GM21786 (cell line): ENCODE results near the gene CYP27C1.
"Not testable (repeated sequence)": the region's sequence is repeated elsewhere in the genome, so short reads cannot be mapped to it uniquely, and the experiment has no call there.

Experiments
- ATAC-seq: cut with Tn5 transposase; IDR thresholded peaks from one replicate; pipeline ENCODE4 v1.9.1; 2021; ENCODE audit not compliant: unreplicated experiment

Gene CYP27C1

DNA sequence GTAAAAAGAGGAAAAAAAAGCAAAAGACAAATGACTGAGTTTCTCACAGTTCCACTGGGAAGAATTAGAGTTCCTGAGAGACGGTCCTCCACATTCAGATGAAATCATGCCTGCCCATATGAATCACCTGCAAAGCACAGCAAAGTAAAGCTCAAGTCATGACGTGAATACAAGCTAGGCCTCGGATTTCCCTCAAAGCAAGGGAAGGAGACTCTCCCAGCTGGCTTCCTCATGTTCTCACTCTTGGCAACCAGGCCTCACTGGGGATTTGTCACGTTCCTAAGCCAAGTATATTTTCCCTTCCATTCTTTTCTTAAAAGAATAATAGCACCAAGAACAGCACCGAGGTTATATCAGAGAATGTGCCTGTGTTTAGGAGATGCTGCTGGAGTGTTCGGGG lies 47.0 kb downstream of the CYP27C1 start:
- ATAC-seq: no peak

DNA sequence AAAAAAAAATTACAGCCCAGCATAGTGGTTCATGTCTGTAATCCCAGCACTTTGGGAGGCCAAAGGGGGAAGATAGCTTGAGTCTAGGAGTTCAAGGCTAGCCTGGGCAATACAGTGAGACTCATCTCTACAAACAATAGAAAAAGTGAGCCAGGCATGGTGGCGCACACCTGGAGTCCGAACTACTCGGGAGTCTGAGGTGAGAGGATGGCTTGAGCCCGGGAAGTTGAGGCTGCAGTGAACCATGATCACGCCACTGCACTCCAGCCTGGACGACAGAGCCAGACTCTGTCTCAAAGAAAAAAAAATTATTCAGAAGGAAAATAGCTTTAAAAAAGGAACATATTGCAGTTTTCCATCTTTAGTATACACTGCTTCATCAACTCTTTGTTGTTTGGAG lies 47.8 kb downstream of the CYP27C1 start:
- ATAC-seq: no peak

DNA sequence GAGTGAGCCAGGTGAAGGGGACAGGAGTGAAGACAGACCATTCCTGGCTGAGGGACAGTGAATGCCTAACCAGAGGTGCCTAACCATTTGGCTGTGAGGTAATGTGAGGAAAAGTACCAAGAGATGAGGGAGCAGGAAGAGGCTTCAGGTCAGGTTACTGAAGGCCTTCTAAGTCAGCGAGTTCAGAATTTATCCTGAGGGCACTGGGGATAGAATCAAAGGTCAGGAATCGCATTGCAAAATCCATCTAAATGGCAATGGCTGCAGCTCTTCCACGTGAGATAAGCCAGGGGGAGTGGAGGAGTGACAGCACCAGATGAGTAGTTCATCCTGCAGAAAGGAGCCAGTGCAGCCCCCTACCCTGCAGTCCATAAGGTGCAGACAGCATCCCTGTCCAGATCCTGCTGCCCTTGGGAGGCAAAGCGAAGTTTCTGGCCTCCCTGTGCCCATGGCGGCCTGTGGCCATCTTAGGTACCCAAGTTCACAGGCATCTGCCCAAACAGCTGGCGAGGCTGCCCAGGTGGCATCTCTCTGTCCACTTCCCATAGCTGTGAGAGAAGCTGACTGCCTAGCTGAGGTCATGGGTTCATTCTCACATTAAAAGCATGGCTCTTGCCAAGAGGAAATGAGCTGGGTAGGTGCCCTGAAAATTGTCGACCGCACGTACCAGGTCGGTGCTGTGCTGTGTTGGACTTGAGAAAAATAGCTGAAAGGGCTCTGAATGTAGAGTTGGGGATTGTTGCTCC lies 49.5 kb downstream of the CYP27C1 start:
- no peak for ATAC-seq

DNA sequence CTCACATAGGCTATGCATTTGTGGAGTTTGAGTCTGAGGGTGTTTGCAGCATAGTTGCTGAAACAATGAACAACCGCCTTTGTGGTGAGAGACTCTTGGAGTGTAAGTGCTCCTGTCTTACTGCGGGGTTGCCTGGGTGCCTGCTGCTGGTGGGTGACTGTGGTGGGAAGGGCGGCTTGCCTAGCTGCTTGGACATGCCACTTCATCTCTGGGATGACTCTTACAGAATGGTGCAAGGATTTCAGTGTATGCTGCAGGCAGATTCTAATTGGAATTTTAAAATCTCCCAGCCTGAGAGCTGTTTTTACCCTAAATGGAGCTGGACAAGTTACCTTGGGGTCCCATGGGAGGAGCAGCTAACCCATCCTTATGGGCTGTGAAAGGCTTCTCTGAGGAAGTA lies 50.1 kb downstream of the CYP27C1 start:
- ATAC-seq: no peak

DNA sequence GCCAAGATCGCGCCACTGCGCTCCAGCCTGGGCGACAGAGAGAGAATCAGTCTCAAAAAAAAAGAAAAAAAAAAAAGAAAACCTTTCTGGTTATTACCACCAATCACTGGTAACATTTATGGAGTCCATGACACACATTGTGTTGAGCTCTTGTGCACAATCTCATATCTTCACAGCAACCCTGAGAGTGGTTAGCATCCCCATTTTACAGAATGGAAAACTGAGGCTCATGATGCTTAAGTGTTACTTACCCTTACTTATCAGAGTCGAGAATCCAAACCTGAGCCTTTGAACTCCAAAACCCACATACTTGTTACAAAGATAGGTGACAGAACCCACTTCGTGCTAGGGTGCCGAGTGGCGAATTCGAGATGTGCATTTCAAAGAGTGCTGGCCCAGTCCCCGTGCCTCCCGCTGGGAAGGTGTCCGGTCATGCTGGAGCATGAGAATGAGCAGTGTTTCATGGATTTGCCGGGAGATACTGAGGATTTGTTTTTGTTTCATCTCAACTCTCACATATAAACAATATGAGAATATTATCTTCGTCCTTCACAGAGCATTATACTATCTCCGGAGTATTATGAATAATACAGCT lies 50.9 kb downstream of the CYP27C1 start:
- no peak for ATAC-seq

DNA sequence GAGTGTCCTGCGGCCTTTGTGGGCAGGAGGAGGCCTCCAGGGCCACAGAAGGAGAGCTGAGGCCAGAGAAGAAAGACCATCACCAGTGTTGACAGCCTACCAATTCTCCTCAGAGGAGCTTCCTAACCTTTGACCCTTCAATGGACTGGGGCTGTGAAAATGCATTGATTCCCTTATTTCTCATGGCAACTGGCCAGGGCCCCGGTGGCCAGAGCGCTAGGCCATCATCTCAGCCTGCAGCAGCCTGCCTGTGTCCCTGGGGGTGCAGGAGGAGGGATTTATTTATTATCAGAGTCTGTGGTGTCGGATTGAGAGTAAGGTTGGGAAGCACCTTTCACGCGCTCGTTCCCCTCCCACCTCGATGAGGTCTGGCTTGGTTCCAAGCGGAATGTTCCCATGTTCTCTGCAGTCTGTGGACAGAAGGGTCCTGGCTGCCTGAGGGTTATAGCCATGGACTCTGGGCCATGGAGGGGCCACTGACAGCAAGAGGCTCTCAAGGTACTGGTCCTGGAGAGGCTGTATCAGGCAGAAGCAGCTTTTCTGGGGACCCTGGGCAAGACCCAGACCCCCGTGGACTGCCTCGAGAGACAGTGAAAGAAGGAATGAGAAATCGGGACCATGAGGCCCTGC lies 53.8 kb downstream of the CYP27C1 start:
- ATAC-seq: no peak

DNA sequence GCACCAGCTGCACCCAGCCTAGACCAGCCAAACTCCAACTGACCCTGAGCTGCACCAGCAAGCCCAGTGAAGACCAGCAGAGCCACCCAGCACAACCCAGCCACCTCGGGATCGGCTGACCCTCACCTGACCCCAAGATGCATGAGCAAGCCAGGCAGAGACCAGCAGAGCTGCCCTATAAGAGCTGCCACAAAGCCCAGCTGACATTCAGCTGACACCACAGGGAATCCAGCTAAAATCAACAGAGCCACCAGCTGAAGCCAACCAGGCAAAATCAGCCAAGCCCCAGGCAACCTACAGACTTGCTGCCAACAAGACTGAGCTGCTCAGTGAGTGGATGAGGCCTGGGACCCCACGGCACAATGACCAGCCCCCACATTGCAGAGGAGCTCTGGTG lies 54.6 kb downstream of the CYP27C1 start:
- no peak for ATAC-seq

DNA sequence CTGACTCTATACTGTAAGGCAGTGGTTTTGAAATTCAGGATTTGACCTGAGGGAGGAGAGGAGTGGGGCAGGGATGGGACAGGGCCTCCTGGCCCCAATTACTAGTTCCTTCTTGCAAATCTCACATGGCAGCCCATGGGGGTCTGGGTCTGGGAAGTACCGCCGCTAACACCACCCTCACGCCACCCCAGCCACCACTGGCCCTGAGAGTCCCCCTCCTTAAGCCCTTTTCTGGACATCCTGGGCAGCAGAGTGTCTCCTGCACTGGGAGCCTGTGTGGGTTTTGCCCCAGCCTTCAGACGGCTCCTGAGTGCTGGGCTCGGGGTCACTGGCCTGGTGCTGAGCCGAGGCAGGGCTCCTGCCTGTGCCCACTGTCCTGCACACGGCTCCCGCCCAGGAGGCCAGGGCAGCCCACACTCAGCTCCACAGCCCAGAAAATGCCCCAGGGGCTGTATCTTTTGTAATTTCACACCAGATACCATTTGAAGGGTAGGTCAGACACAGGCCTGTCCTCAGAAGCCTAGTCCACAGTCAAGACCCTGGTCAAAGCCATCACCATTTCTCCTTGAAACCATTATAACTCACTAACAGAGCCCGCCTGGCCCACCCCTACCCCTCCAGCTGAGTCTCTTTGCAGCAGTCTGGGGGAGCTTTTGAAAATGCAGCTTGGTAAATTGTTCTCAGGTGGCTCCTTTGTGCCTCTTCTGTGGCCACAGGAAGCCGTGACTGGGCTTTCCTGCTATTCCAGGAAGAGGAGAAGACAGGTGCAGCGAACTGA lies 55.1 kb downstream of the CYP27C1 start:
- ATAC-seq: no peak

DNA sequence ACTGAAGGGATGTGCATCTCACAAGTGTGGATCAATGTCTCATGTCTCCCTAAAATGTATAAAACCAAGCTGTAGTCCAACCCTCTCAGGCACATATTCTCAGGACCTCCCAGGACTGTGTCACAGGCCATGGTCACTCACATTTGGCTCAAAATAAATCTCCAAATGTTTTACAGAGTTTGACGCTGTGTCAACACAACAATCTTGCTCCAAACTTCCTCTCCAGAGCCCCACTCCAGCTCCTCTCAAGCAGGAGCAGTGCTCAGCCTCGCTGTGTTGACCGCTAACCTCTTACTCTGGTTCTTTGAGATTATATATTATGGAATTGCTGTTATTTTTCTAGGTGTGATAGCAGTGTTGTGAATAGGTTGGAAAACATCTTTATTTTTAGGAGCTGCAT lies 56.2 kb downstream of the CYP27C1 start:
- ATAC-seq: no peak

DNA sequence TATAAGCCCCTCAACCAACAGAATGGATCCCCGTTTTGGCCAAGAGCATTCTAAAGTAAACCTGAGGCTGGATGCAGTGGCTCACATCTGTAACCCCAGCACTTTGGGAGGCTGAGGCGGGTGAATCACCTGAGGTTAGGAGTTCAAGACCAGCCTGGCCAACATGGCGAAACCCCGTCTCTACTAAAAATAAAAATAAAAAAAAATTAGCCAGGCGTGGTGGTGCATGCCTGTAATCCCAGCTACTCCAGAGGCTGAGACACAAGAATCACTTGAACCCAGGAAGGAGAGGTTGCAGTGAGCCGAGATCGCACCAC lies 57.1 kb downstream of the CYP27C1 start:
- ATAC-seq: not testable (repeated sequence)

DNA sequence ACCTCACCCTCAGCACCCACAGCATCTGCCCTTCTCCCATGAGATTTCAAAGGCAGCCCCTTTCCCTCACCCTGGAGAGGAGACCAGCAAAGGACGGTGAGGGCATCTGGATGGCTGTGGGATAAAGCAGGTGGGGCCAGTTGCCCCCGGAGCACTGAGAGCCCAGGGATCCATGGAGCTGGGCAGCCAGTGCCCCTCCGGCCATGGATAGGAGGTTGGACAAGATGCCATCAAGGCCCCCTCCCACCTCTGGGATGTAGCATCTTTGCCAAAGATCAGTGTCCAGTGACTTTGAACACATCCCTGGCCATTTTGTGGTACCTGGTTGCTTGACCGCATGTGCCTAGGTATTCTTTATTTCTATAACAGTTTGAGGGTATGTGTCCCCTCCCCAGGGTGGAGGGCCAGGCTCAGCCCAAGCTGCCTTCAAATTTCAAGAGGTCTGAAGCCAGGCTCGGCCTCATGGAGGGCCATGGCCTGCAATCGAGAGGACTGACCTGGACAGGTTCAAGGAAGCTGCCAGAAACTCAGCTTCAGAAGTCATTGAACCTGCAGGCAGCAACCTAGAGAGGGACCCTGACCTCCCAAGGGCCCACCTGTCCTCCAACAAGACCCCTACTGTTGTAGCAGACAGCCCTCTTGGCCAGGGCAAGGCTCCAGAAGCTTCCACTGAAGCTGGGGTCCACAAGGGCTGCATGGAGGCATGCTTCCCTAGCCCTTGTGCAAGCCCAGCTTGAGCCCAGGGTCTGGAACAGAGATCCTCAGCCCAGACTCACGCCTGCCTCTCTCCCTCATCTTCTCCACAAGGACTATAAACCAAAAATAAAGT lies 57.6 kb downstream of the CYP27C1 start:
- ATAC-seq: no peak

DNA sequence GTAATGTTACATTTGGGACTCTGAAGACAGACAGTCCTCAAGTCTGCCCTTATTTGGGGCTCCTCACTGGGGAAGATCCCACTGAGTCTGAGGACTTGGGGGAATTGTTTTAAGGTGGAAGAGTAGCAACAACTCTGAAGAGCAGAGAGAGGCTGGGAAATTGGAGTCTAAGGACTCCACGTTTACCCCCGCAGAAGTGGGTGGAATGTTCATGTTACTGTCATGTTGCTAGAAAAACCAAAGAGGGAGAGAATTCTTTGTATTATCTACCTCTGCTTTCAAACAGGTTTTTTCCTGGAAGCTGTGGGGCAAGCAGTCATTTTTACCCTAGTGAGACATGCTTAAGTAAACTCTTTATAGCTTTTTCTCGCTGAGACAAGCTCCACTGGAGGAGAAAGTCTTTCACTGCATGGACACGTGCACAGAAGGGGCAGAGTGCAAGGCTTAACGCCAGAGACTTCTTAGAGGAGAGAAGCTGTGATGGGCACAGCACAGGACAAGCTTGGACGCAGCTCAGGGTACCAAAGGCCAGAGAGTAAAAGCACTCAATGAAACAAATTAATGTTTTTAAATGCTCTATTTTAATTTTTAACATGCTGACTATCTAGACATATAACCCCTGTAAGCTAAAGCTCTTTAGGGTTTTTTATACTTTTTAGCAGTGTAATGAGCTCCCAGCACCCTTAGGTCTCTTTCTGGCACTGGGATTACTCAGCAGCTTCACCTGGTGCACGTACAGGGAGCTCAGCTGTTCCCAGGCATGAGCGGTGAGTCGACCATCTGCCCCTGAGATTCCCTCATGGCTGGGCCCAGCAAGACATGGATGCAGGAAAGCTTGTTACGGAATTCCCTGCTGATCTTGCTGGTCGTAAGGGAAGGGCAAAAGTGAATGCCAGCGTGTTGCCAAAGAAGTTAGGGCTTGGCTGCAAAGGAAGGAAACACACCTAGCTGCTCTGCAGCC lies 58.6 kb downstream of the CYP27C1 start:
- ATAC-seq: no peak

DNA sequence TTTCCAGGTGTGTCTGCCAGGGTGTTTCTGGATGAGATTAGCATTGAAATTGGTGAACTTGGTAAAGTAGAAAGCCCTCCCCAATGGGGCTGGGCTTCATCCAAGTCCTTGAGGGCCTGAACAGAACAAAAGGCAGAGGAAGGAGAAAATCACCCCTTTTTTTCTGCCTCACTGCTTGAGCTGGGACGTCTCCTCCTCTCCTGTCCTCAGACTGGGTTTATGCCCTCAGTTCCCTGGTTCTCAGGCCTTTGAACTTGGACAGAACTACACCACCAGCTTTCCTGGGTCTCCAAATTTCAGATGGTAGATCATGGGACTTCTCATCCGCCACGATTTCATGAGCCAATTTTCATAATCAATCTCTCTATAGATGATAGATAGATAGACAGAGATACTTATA lies 59.4 kb downstream of the CYP27C1 start:
- ATAC-seq: no peak

DNA sequence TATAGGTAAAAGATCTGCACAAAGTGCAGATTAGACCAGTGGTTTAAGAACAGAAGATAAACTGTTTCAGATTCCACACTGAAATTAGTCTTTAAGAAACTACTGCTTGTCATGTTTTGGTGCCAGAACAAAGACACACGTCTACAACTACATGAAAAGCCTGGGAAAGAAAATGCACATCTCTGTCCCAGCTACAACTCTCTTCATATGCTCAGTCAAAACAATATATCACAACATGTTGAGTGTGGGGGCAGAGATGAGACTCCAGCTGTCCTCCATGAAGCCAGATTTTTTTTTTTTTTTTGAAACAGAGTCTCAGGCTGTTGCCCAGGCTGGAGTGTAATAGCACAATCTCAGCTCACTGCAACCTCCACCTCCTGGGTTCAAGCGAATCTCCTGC lies 60.6 kb downstream of the CYP27C1 start:
- no peak for ATAC-seq

DNA sequence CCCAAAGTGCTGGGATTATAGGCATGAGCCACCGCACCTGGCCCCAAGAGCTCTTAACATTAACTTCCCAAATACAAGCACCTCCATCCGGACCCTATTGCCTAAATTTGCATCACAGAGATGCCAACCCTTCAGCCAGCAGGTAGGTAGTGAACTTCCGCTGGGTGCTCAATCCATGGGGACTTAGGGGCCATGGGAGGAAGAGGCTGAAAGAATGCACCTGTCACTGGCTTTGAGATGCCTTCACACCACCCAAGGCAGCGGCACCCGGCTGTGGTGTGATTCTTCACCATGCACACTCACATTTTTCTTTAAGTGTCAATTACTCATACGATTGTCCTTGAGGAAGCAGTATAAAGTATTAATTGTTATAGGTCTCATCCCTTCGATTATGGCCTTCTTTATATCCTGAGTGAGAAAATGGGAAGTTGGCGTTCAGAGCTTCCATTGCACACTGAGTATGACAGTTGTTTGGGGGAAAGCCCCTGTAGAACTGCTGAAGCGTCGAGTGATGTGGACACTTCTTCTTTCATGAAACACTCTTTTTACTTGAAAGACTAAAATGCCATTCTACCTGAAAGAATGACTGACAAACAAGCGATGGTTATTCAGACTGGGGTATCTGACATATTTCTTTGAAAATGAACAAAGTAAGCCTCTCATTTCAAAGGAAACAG lies 61.3 kb downstream of the CYP27C1 start:
- ATAC-seq: peak; percentile 75

DNA sequence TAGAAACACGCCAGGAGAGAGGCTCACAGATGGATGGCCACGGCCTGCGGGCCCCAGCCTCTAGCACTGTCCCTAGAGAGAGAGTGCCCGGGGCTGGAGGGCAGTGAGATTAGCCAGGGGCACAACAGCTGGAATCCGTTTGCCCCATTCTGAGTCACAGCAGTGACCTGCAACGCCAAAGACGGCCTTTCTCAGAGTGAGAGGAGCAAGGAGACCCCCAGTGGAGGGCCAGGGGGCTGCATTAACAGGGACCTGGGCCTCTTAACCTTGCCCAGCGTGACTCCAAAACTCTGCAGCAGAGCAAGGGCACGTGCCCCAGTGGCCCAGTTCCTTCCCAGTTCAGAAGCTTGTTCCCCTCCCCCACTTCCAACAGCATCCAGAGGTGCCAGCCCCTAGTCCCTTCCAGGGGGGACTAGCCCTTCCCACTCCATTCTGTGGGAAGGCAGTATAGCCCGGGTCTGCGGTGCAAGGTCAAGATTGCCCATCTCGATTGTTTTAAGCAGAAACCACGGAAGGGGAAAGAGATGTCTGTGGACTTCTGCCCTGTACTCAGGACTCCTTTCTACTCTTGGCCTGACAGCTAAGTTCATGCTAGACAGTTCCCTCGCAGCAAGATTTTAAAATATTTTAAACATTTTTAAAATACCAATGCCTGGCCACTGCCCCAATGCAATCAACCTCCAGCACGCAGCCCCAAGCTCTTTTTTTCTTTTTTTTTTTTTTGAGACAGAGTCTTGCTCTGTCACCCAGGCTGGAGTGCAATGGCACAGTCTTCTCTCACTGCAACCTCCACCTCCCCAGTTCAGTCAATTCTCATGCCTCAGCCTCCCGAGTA lies 62.2 kb downstream of the CYP27C1 start:
- ATAC-seq: no peak

DNA sequence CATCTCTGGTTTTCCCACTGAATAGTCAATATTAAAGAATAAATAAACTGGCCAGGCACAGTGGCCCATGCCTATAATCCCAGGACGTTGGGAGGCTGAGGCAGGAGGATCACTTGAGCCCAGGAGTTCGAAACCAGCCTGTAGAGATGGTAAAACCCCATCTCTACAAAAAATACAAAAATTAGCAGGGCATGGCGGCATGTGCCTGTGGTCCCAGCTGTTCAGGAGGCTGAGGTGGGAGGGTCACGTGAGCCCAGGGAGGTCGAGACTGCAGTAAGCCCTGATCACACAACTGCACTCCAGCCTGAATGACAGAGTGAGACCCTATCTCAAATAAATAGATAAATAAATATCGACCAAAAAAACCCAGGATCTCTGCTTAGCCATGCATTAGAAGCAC lies 63.0 kb downstream of the CYP27C1 start:
- ATAC-seq: no peak

DNA sequence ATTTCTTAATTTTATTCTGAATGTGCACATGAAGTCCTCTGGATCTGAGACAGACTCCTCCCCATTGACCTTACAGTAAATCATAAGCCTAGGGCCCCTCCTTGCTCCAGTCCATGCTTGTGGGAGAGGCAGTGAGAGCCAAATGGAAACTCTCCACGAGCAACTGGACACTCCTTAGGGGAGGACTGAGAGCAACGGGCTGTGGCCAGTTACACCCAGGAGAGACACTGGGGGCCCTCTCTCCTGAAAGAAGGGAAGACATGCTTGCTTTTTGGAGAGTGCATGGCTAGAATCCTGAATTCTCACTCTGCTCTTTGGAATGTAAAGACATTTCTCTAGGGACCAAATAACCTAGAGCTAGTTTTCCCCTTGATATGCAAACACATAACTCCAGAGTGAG lies 64.2 kb downstream of the CYP27C1 start:
- no peak for ATAC-seq
